ENCODE data around the gene INSM2.

Gene INSM2

DNA sequence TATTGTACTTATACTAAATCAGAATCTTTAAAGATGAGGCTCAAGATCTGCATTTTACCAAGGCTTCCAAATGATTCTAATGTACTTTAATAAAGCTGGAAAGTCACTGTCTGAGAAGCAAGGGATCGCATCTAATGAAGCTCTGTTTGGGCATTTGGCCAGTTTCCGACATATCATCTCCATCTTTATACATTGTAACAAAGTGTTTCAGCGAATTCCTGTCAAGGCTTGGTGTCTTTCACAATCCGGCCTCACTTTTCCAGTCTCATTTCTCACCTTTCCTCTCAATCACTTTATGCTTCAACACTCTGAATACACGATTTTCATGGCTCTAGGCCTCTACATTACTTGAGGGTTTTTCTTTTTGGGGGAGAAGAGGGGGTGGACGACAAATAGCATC, 27.5 kb upstream of the INSM2 start:
- no peak overlapping the region for H2AFZ ChIP-seq (ENCODE audit: low read length)
- no peaks in the 10 kb centered on the region for H3K79me2 ChIP-seq (ENCODE audit: insufficient read depth, low read length)

GRCh38 chr14:35506927-35507326, 27.0 kb upstream of the INSM2 start:
- Histone ChIP-seq H2AFZ (ENCODE audit: low read length) (no peak overlapping the region), H3K79me2 (ENCODE audit: insufficient read depth, low read length) (no peaks in the 10 kb centered on the region), H4K20me1 (ENCODE audit: insufficient read depth, low read length, poor library complexity, severe bottlenecking) (no peaks in the 10 kb centered on the region), H3K4me3 (ENCODE audit: low read length, poor library complexity, severe bottlenecking) (no peak overlapping the region), H3K9me2 (replicated peaks; ENCODE audit: low read depth, low read length) (no peaks in the 10 kb centered on the region), H3K4me2 (ENCODE audit: low read depth, low read length, poor library complexity, severe bottlenecking) (peak overlapping the region; percentile 34), H3F3A (ENCODE audit: low read depth) (no peaks in the 10 kb centered on the region), H3K27me3 (ENCODE audit: insufficient read depth, low read length, poor library complexity, severe bottlenecking) (no peaks in the 10 kb centered on the region), H3K9ac (ENCODE audit: low read depth, low read length, poor library complexity, severe bottlenecking) (no peak overlapping the region), H3K36me3 (ENCODE audit: insufficient read depth, low read length) (no peaks in the 10 kb centered on the region), H3K9me3 (ENCODE audit: insufficient read depth, low read depth, low read length) (no peaks in the 10 kb centered on the region), H3K4me1 (ENCODE audit: insufficient read depth, low read length, poor library complexity, severe bottlenecking) (peaks cover 12% of the 10 kb centered on the region)
- TF ChIP-seq, protein P1, sequence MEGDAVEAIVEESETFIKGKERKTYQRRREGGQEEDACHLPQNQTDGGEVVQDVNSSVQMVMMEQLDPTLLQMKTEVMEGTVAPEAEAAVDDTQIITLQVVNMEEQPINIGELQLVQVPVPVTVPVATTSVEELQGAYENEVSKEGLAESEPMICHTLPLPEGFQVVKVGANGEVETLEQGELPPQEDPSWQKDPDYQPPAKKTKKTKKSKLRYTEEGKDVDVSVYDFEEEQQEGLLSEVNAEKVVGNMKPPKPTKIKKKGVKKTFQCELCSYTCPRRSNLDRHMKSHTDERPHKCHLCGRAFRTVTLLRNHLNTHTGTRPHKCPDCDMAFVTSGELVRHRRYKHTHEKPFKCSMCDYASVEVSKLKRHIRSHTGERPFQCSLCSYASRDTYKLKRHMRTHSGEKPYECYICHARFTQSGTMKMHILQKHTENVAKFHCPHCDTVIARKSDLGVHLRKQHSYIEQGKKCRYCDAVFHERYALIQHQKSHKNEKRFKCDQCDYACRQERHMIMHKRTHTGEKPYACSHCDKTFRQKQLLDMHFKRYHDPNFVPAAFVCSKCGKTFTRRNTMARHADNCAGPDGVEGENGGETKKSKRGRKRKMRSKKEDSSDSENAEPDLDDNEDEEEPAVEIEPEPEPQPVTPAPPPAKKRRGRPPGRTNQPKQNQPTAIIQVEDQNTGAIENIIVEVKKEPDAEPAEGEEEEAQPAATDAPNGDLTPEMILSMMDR (conservative IDR thresholded peaks at IDR 0.05; ENCODE audit: low read length) = no peak
- no peak for TF ChIP-seq EZH2phosphoT487 (IDR thresholded peaks at IDR 0.05; ENCODE audit: borderline replicate concordance)

More for the DNA sequence above, 27.5 kb upstream of the INSM2 start:
- peak overlapping the region; percentile 34 for H3K4me2 ChIP-seq (ENCODE audit: low read depth, low read length, poor library complexity, severe bottlenecking)
- no peaks in the 10 kb centered on the region for H3K36me3 ChIP-seq (ENCODE audit: insufficient read depth, low read length)
- H4K20me1 ChIP-seq (ENCODE audit: insufficient read depth, low read length, poor library complexity, severe bottlenecking) = no peaks in the 10 kb centered on the region
- no peak overlapping the region for H3K9ac ChIP-seq (ENCODE audit: low read depth, low read length, poor library complexity, severe bottlenecking)
- no peaks in the 10 kb centered on the region for H3F3A ChIP-seq (ENCODE audit: low read depth)
- no peaks in the 10 kb centered on the region for H3K9me3 ChIP-seq (ENCODE audit: insufficient read depth, low read depth, low read length)
- H3K4me3 ChIP-seq (ENCODE audit: low read length, poor library complexity, severe bottlenecking) = no peak overlapping the region
- no peak for TF ChIP-seq EZH2phosphoT487 (IDR thresholded peaks at IDR 0.05; ENCODE audit: borderline replicate concordance)
- TF ChIP-seq, protein P1 (conservative IDR thresholded peaks at IDR 0.05; ENCODE audit: low read length) = no peak
- H3K4me1 ChIP-seq (ENCODE audit: insufficient read depth, low read length, poor library complexity, severe bottlenecking) = peaks cover 12% of the 10 kb centered on the region
- H3K27me3 ChIP-seq (ENCODE audit: insufficient read depth, low read length, poor library complexity, severe bottlenecking) = no peaks in the 10 kb centered on the region
- no peaks in the 10 kb centered on the region for H3K9me2 ChIP-seq (replicated peaks; ENCODE audit: low read depth, low read length)

GRCh38 chr14:35509846-35510245, 24.1 kb upstream of the INSM2 start:
- Histone ChIP-seq H3F3A (ENCODE audit: low read depth) (no peaks in the 10 kb centered on the region), H3K27me3 (ENCODE audit: insufficient read depth, low read length, poor library complexity, severe bottlenecking) (no peaks in the 10 kb centered on the region), H3K9ac (ENCODE audit: low read depth, low read length, poor library complexity, severe bottlenecking) (no peak overlapping the region), H3K36me3 (ENCODE audit: insufficient read depth, low read length) (no peaks in the 10 kb centered on the region), H3K9me3 (ENCODE audit: insufficient read depth, low read depth, low read length) (no peaks in the 10 kb centered on the region), H3K4me1 (ENCODE audit: insufficient read depth, low read length, poor library complexity, severe bottlenecking) (peaks cover 12% of the 10 kb centered on the region), H2AFZ (ENCODE audit: low read length) (no peak overlapping the region), H3K9me2 (replicated peaks; ENCODE audit: low read depth, low read length) (no peaks in the 10 kb centered on the region), H3K4me3 (ENCODE audit: low read length, poor library complexity, severe bottlenecking) (no peak overlapping the region), H3K79me2 (ENCODE audit: insufficient read depth, low read length) (no peaks in the 10 kb centered on the region), H3K4me2 (ENCODE audit: low read depth, low read length, poor library complexity, severe bottlenecking) (no peak overlapping the region), H4K20me1 (ENCODE audit: insufficient read depth, low read length, poor library complexity, severe bottlenecking) (no peaks in the 10 kb centered on the region)
- TF ChIP-seq, protein P1 (conservative IDR thresholded peaks at IDR 0.05; ENCODE audit: low read length) = no peak

Data from Loucy (cell line).